Activated T-helper 9 cell treated with anti-CD3 and anti-CD28 coated beads, Interleukin-2, amount 50 U/mL, for 16 hours (primary cell): ENCODE measurements around the gene SLCO6A1.

Experiments used
- DNase-seq: peaks from one replicate; pipeline ENCODE4 v3.0.0-alpha.2; 2020; ENCODE audit warnings: low read depth

SLCO6A1 gene

GRCh38 chr5:102453716-102454115 is 45.1 kb downstream of the SLCO6A1 start:
- no peak for DNase-seq

- no peak for DNase-seq
These were observed 47.7 kb downstream of the SLCO6A1 start for GRCh38 chr5:102451082-102451481.

DNA sequence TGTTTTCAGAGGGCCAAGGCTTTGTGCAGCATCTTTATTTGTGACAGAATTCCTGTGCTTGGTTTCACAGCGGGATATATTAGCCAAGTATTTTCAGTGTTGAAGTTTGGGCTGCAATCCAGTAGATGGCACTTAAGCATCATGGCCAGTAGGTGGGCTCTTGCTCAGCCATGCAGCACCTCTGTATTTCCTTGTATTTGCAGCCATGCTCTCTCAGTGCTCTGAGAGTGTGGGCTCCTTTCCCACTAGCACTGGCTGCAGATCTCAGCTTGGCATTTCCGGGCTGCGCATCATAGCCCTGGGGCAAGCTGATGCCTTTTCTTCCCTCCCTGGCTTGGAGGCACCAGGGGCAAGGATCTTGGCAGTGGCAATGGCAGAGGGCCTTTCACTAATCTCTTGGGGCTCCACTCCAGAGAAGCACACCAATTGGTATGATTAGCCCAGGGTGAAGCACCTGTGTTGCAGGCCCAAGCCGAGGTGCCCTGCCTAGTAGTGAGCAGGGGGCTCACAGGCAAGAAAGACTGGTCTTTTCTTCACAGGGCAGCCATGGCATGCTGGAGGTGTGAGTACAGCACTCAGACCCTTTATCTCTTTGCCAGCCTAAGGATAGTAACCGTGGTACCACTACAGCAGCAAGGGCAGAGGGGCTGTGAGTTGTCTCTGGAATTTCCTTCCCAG is 48.3 kb downstream of the SLCO6A1 start:
- DNase-seq: no peak

- no peak for DNase-seq
These were observed 65.3 kb downstream of the SLCO6A1 start for GRCh38 chr5:102433473-102433872.

GRCh38 chr5:102421647-102422046 is 77.2 kb downstream of the SLCO6A1 start:
- DNase-seq: no peak

DNA sequence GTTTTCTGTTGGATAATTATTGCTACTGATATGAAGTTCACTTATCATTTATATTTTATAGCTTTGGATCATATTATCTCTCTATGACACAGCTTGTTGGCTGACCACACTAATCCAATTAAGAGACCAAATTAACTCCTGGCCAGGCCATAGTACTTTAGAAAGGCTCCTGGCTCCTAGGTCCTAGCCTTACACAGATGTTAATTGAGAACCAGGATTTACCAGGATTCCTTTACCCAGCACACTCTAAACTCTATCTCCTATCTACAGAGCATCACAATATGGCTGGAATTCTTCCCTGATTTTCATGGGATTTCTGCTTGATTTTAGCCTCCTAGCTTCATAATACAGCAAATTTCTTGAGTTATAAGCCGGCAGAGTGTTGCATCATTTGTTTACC is 80.3 kb downstream of the SLCO6A1 start:
- DNase-seq: no peak

GRCh38 chr5:102414448-102414847 is 84.4 kb downstream of the SLCO6A1 start:
- DNase-seq: no peak

DNA sequence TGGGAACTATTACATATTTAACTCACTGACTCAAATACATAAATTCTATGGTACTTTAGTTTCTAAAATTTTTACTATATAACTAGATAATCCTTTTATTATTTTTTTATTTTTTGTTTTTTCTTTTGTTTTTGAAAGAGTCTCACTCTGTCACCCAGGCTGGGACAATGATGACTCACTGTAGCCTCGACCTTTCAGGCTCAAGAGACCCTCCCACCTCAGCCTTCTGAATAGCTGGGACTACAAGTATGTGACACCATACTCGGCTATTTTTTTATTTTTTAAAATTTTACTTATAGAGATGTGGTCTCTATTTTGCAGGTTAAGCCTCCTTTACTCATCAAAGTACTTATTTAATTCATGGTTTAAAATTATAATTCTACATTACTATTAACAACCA is 110.6 kb downstream of the SLCO6A1 start:
- DNase-seq: no peak

GRCh38 chr5:102385365-102385764 is 113.4 kb downstream of the SLCO6A1 start:
- DNase-seq: no peak

DNA sequence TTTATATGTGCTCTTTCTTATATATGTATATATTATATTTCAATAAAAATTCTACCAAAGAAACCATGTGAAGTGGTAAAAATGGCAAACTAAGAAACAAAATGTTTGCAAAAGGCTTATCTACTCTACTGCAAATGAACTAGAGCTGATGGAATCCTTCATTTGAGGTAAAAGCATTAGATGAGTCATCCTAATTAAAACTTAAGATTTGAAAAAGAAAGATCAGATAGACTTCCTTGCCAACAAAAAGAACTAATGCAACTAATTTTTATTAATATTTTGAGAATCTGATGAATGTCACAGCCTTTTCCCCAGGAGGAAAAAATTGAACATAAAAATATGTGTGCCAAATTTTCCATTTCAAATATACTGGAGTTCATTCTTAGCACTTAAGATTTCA is 118.6 kb downstream of the SLCO6A1 start:
- DNase-seq: no peak

- no peak for DNase-seq
These were observed 122.9 kb downstream of the SLCO6A1 start for GRCh38 chr5:102375876-102376275.

DNA sequence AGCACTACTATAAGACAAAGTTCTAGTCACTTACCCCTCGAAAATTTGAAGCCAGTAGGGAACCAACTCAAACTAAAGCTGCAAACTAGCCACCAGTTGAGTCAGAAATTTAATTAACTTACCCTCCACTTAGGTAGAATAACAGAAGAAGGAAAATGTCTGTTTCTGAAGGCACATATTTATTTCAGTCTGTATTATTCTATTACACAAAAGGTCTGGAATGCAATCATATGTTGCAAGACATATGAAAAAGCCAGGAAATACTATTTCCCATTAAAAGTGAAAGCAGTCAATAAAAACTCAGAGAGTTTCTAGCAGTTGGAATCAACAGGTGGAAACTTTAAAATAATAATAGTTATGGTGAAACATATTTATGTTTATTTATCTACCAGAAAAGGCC is 123.5 kb downstream of the SLCO6A1 start:
- DNase-seq: no peak

GRCh38 chr5:102368392-102368791 is 130.4 kb downstream of the SLCO6A1 start:
- DNase-seq: no peak

- DNase-seq: no peak
These were observed 157.0 kb downstream of the SLCO6A1 start for GRCh38 chr5:102341681-102342288.

GRCh38 chr5:102324714-102325113 is 174.1 kb downstream of the SLCO6A1 start:
- no peak for DNase-seq
